K562 (cell line): Measurements from ENCODE around the gene ITPR1. TPM values are rescaled to one million over a fixed set of nuclear protein-coding genes. Genes with fewer than 3 reads are reported as not detected.

Experiments
- ATAC-seq: fragments of 200-7000 bp; cut with Tn5 transposase; 3 replicates; pipeline ENCODE4 v1.9.1; 2020; ENCODE audit warnings: moderate library complexity
- BruUV-seq: library from RNA; stranded (reverse); fragments of 400-500 nt; replicated peaks from 2 replicates; lab custom pipeline; 2021; lab: Mats Ljungman, UMichigan
- CTCF ChIA-PET: fragments of 300-600 bp; formaldehyde crosslinking; extraction: SDS; loops from one replicate; lab custom pipeline; 2021; ENCODE audit warnings: low intra/inter-chr PET ratio; lab: Yijun Ruan, JAX
- POLR2A ChIA-PET: fragments of 300-600, 350-650 bp; sonication (Branson Sonifier 250); formaldehyde crosslinking; extraction: SDS; loops from one replicate; lab custom pipeline; 2021; ENCODE audit warnings: antibody characterized with exemption, inconsistent platforms; lab: Yijun Ruan, JAX
- DNase-seq, 4 experiments: peaks; one replicate each; pipeline versions ENCODE4 v3.0.0 to v3.0.0-alpha.2; 2011 to 2018; ENCODE audit warnings: low spot score in 3 of 4, mixed read lengths in 3 of 4; ENCODE audit errors: extremely low read depth in 1 of 4
- FAIRE-seq: peaks from 2 replicates; lab custom pipeline; 2011; peaks lifted over from hg19 to GRCh38; lab: Jason Lieb, UNC
- H2AFZ ChIP-seq: 2 replicates; pipeline ENCODE4 v1.6.0; 2011; ENCODE audit warnings: low read depth, low read length, control low read depth, inconsistent platforms
- H3K27ac ChIP-seq: fragments of 200-600 bp; 3 replicates; pipeline ENCODE4 v1.8.0; 2011; ENCODE audit warnings: low read depth, mild to moderate bottlenecking, control low read depth, inconsistent platforms, low read length, moderate library complexity, mixed read lengths; ENCODE audit errors: extremely low read depth
- H3K27me3 ChIP-seq, 2 experiments: fragments of 300-600 bp in 1 of 2; 2 replicates in 1 of 2; 3 replicates in 1 of 2; pipeline versions ENCODE4 v1.6.0 to v1.8.0; 2011; ENCODE audit warnings: inconsistent platforms in 2 of 2, low read length in 2 of 2, mild to moderate bottlenecking in 1 of 2, mixed read lengths in 1 of 2, moderate library complexity in 1 of 2; ENCODE audit not compliant: control insufficient read depth in 2 of 2, insufficient read depth in 2 of 2
- H3K36me3 ChIP-seq: fragments of 300-600 bp; 3 replicates; pipeline ENCODE4 v1.8.0; 2011; ENCODE audit warnings: mild to moderate bottlenecking, low read length, inconsistent platforms; ENCODE audit not compliant: control insufficient read depth, insufficient read depth
- H3K4me1 ChIP-seq, 2 experiments: fragments of 200-600 bp in 1 of 2; replicated peaks in 1 of 2; 2 replicates in 1 of 2; 3 replicates in 1 of 2; pipeline versions ENCODE4 v1.5.1 to v1.8.0; 2011; ENCODE audit warnings: inconsistent platforms in 2 of 2, low read length in 2 of 2, mild to moderate bottlenecking in 1 of 2, mixed read lengths in 1 of 2, moderate library complexity in 1 of 2; ENCODE audit not compliant: control insufficient read depth in 2 of 2, insufficient read depth in 2 of 2
- H3K4me2 ChIP-seq: 2 replicates; pipeline ENCODE4 v1.6.1; 2011; ENCODE audit warnings: low read length, control low read depth, inconsistent platforms, mixed read lengths; ENCODE audit not compliant: insufficient read depth
- H3K4me3 ChIP-seq: fragments of 200-600 bp; sonication (generic), shearing (Covaris generic); 2 replicates; pipeline ENCODE4 v1.5.1; 2016; ENCODE audit warnings: control low read depth, inconsistent platforms
- H3K79me2 ChIP-seq: fragments of 200-600 bp; 3 replicates; pipeline ENCODE4 v1.8.0; 2011; ENCODE audit warnings: low read length, inconsistent platforms; ENCODE audit not compliant: control insufficient read depth, insufficient read depth
- H3K9ac ChIP-seq, 2 experiments: 2 replicates each; pipeline versions ENCODE4 v1.6.0 to v1.6.1; 2011; ENCODE audit warnings: low read depth in 2 of 2, low read length in 2 of 2, control low read depth in 1 of 2, inconsistent platforms in 1 of 2, mild to moderate bottlenecking in 1 of 2, mixed read lengths in 1 of 2; ENCODE audit not compliant: insufficient read depth in 1 of 2
- H3K9me1 ChIP-seq: one replicate; pipeline ENCODE4 v1.6.0; 2011; ENCODE audit warnings: inconsistent platforms, mild to moderate bottlenecking, low read length, moderate library complexity; ENCODE audit not compliant: control insufficient read depth, insufficient read depth
- H3K9me3 ChIP-seq: replicated peaks from 2 replicates; pipeline ENCODE4 v1.5.1; 2011; ENCODE audit warnings: low read depth, low read length, inconsistent platforms; ENCODE audit not compliant: control insufficient read depth, insufficient read depth
- H4K20me1 ChIP-seq: replicated peaks from 2 replicates; pipeline ENCODE4 v1.6.1; 2011; ENCODE audit warnings: low read length, inconsistent platforms, mixed read lengths; ENCODE audit not compliant: control insufficient read depth, insufficient read depth
- CBX1 ChIP-seq: sonication (generic); IDR thresholded peaks from 2 replicates; pipeline ENCODE4 v1.6.1; 2016; ENCODE audit warnings: antibody characterized with exemption, low read depth, mild to moderate bottlenecking
- CCNT2 ChIP-seq: IDR thresholded peaks from 2 replicates; pipeline ENCODE4 v1.6.1; 2011; ENCODE audit warnings: borderline replicate concordance, low read depth, mild to moderate bottlenecking, moderate library complexity, mixed read lengths, low read length; ENCODE audit not compliant: insufficient read length; ENCODE audit errors: extremely low read depth
- CGGBP1 ChIP-seq: fragments of 250-450 bp; sonication (Bioruptor Pico); IDR thresholded peaks from 2 replicates; pipeline ENCODE4 v1.9.0; 2021; ENCODE audit warnings: mild to moderate bottlenecking
- EGR1 ChIP-seq: fragments of 450-650 bp; conservative IDR thresholded peaks from 2 replicates; pipeline ENCODE4 v1.6.1; 2017; ENCODE audit warnings: mild to moderate bottlenecking
- MEF2D ChIP-seq: conservative IDR thresholded peaks from 2 replicates; pipeline ENCODE4 v1.6.1; 2016; ENCODE audit warnings: low read depth, missing genetic modification characterization, missing compliant biosample characterization
- REST ChIP-seq, 2 experiments: fragments of 450-650 bp; formaldehyde crosslinking in 1 of 2; IDR thresholded peaks; 2 replicates each; pipeline versions ENCODE4 v1.4.0 to v1.6.1; 2014 to 2020; ENCODE audit warnings: mild to moderate bottlenecking in 2 of 2, borderline replicate concordance in 1 of 2, low read depth in 1 of 2
- SIN3A ChIP-seq, 2 experiments: fragments of 150-350 bp in 1 of 2; IDR thresholded peaks; 2 replicates each; pipeline ENCODE4 v1.6.1; 2011 to 2016; ENCODE audit warnings: borderline replicate concordance in 2 of 2, low read depth in 2 of 2, low read length in 2 of 2, mild to moderate bottlenecking in 2 of 2, moderate library complexity in 2 of 2; ENCODE audit not compliant: control insufficient read depth in 1 of 2
- ZNF586 ChIP-seq: fragments of 450-650 bp; formaldehyde crosslinking; conservative IDR thresholded peaks from 2 replicates; pipeline ENCODE4 v1.4.0; 2020; ENCODE audit warnings: mild to moderate bottlenecking, moderate library complexity
- WGBS: fragments of 100-300 bp; shearing (Covaris generic); methylation state at CpG from one replicate; pipeline ENCODE4 v1.1.6; 2016; ENCODE audit warnings: low coverage, mixed read lengths; ENCODE audit not compliant: insufficient coverage; ENCODE audit errors: missing lambda C conversion rate; 5-methylcytosine and 5-hydroxymethylcytosine counted together
- in situ Hi-C: fragments of 300-500 bp; cut with MboI; formaldehyde crosslinking; loops from 4 replicates; pipeline ENCODE4 v1.15.0; 2018; ENCODE audit warnings: inconsistent platforms, mixed read lengths
- intact Hi-C: fragments of 100-400 bp; cut with micrococcal nuclease; formaldehyde crosslinking; loops from 2 replicates; pipeline ENCODE4 v1.14.2; 2022
- polyA plus RNA-seq, 8 experiments: library from polyadenylated mRNA; depleted of rRNA in 4 of 8; stranded (reverse) in 5 of 8; unstranded in 3 of 8; fragments of >200 nt; fragmentation: Nextera tagmentation in 2 of 8; fragmentation: Illumina TruSeq in 1 of 8; extraction: Ambion mirVana in 2 of 8; extraction: Trizol in 1 of 8; gene quantifications; 2 replicates each; pipeline versions ENCODE4 v1.2.1 to v1.2.3, GENCODE V29; 2011 to 2014; ENCODE audit warnings: inconsistent platforms in 1 of 8, missing spikeins in 1 of 8
- total RNA-seq, 7 experiments: library from RNA; depleted of rRNA in 6 of 7; stranded (reverse); fragments of >200 nt in 6 of 7; fragmentation: Illumina TruSeq in 2 of 7; extraction: Trizol in 2 of 7; gene quantifications; 2 replicates each; pipeline versions ENCODE4 v1.2.1 to v1.2.3, GENCODE V29; 2011 to 2021; ENCODE audit warnings: low replicate concordance in 1 of 7

Gene ITPR1
- total and polyA plus RNA-seq, 9 of the 15 experiments (the other 6 are each of a cell fraction or from before 2014, with no cell fraction given): 22.4 to 40.0 (median 27.4) TPM

- Histone ChIP-seq H3K4me1 (peaks cover 6 to 41% of the 10 kb centered on the region in 2 experiments; a peak in 4 of 5 replicates), H2AFZ (no peak overlapping the region), H3K79me2 (no peaks in the 10 kb centered on the region), H3K27ac (no peak overlapping the region), H3K27me3 (no peaks in the 10 kb centered on the region), H3K9ac (no peak overlapping the region), H3K4me2 (no peak overlapping the region), H3K9me1 (no peaks in the 10 kb centered on the region), H3K4me3 (no peak overlapping the region), H4K20me1 (no peaks in the 10 kb centered on the region), H3K9me3 (no peaks in the 10 kb centered on the region), H3K36me3 (no peaks in the 10 kb centered on the region; the same call in 2 of the 3 replicates)
- TF ChIP-seq EGR1: peak; percentile 50
- no peak for TF ChIP-seq CCNT2
- no peak for TF ChIP-seq CGGBP1 (CRISPR knock-in tag)
- no peak for TF ChIP-seq ZNF586 (CRISPR knock-in tag)
- 0 out of 2 replicates have a peak, but pooled peaks have one; percentile 6 for TF ChIP-seq REST (IDR thresholded peaks at IDR 0.05; ENCODE audit: borderline replicate concordance)
- no peak for TF ChIP-seq REST (CRISPR knock-in tag; IDR thresholded peaks at IDR 0.05; ENCODE audit: low read depth)
- TF ChIP-seq MEF2D (tag): peak; percentile 78; the same call in 1 of the 2 replicates
- no peak for TF ChIP-seq SIN3A (IDR thresholded peaks at IDR 0.05; ENCODE audit: borderline replicate concordance in 2 of 2, control insufficient read depth in 1 of 2, low read depth in 2 of 2, low read length in 2 of 2)
- no peak for TF ChIP-seq CBX1
- intact Hi-C loops: no loop called here
- 68% methylated on average over 7 of the region's 7 CpGs for WGBS
- no peak for FAIRE-seq
- no peak for DNase-seq
- ATAC-seq: no peak
- ChIA-PET CTCF (no interaction called here), POLR2A (interaction anchor here (1.0 to 2.4 kb wide), 5 partner anchors 9 to 85 kb away, joined by 3 to 7 read pairs (median 3); no protein-coding TSS in a partner anchor)
- no TSS peak for BruUV-seq
- in situ Hi-C loops: no loop called here
Observed at GRCh38 chr3:4750306-4750968, 257.3 kb downstream of the ITPR1 start.
